Measurements from ENCODE around the gene PCNX2.

GRCh38 chr1:233114159-233114558 lies 181.4 kb downstream of the PCNX2 start:
- TF ChIP-seq, protein P1, sequence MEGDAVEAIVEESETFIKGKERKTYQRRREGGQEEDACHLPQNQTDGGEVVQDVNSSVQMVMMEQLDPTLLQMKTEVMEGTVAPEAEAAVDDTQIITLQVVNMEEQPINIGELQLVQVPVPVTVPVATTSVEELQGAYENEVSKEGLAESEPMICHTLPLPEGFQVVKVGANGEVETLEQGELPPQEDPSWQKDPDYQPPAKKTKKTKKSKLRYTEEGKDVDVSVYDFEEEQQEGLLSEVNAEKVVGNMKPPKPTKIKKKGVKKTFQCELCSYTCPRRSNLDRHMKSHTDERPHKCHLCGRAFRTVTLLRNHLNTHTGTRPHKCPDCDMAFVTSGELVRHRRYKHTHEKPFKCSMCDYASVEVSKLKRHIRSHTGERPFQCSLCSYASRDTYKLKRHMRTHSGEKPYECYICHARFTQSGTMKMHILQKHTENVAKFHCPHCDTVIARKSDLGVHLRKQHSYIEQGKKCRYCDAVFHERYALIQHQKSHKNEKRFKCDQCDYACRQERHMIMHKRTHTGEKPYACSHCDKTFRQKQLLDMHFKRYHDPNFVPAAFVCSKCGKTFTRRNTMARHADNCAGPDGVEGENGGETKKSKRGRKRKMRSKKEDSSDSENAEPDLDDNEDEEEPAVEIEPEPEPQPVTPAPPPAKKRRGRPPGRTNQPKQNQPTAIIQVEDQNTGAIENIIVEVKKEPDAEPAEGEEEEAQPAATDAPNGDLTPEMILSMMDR (IDR thresholded peaks at IDR 0.05 in 2 of 3, conservative IDR thresholded peaks at IDR 0.05 in 1 of 3; ENCODE audit: control insufficient read depth in 2 of 3, extremely low read depth in 1 of 3, insufficient read depth in 1 of 3, low read depth in 3 of 3, low read length in 3 of 3): no peak
- TF ChIP-seq, protein P2, sequence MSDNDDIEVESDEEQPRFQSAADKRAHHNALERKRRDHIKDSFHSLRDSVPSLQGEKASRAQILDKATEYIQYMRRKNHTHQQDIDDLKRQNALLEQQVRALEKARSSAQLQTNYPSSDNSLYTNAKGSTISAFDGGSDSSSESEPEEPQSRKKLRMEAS (IDR thresholded peaks at IDR 0.05; ENCODE audit: low read depth, low read length): no peak
- TF ChIP-seq YY1 (IDR thresholded peaks at IDR 0.05; ENCODE audit: low read depth, low read length): no peak
- TF ChIP-seq EZH2 (IDR thresholded peaks at IDR 0.05; ENCODE audit: borderline replicate concordance, control insufficient read depth, low read depth, low read length): no peak
- TF ChIP-seq, protein P3, sequence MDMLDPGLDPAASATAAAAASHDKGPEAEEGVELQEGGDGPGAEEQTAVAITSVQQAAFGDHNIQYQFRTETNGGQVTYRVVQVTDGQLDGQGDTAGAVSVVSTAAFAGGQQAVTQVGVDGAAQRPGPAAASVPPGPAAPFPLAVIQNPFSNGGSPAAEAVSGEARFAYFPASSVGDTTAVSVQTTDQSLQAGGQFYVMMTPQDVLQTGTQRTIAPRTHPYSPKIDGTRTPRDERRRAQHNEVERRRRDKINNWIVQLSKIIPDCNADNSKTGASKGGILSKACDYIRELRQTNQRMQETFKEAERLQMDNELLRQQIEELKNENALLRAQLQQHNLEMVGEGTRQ (IDR thresholded peaks at IDR 0.05; ENCODE audit: borderline replicate concordance, low read depth, low read length): no peak
- TF ChIP-seq NFYB (IDR thresholded peaks at IDR 0.05; ENCODE audit: insufficient read depth, low read depth, low read length): no peak
- no peak for TF ChIP-seq TARDBP (IDR thresholded peaks at IDR 0.05; ENCODE audit: borderline replicate concordance)

All from GM12878 (cell line).